Amniotic stem cell (primary cell): ENCODE results near the gene TENM4.

Experiments used
- DNase-seq: peaks from one replicate; lab custom pipeline; 2025; lab: John Stamatoyannopoulos, UW

The TENM4 gene

GRCh38 chr11:79388201-79388600 is 52.6 kb downstream of the TENM4 start:
- DNase-seq, result no peak

- DNase-seq, result no peak
Measured at GRCh38 chr11:79383874-79384273, 57.0 kb downstream of the TENM4 start.

GRCh38 chr11:79382301-79383050 is 58.4 kb downstream of the TENM4 start:
- no peak for DNase-seq

- DNase-seq, result no peak
Measured at GRCh38 chr11:79381036-79381435, 59.8 kb downstream of the TENM4 start.

GRCh38 chr11:79377406-79377805 is 63.4 kb downstream of the TENM4 start:
- DNase-seq, result no peak

- DNase-seq, result no peak
Measured at GRCh38 chr11:79375818-79376550, 64.8 kb downstream of the TENM4 start.

- no peak for DNase-seq
Measured at GRCh38 chr11:79374727-79375126, 66.1 kb downstream of the TENM4 start.

- DNase-seq, result no peak
Measured at GRCh38 chr11:79371724-79372123, 69.1 kb downstream of the TENM4 start.

GRCh38 chr11:79371152-79371551 is 69.7 kb downstream of the TENM4 start:
- DNase-seq, result no peak

GRCh38 chr11:79369055-79369454 is 71.8 kb downstream of the TENM4 start:
- DNase-seq, result no peak

GRCh38 chr11:79367844-79368243 is 73.0 kb downstream of the TENM4 start:
- DNase-seq, result no peak

- no peak for DNase-seq
Measured at GRCh38 chr11:79366218-79366617, 74.6 kb downstream of the TENM4 start.

- no peak for DNase-seq
Measured at GRCh38 chr11:79363861-79364378, 76.9 kb downstream of the TENM4 start.

GRCh38 chr11:79363256-79363655 is 77.6 kb downstream of the TENM4 start:
- no peak for DNase-seq

- no peak for DNase-seq
Measured at GRCh38 chr11:79362821-79363220, 78.0 kb downstream of the TENM4 start.

- DNase-seq, result no peak
Measured at GRCh38 chr11:79362206-79362757, 78.5 kb downstream of the TENM4 start.

- no peak for DNase-seq
Measured at GRCh38 chr11:79358258-79358657, 82.6 kb downstream of the TENM4 start.

GRCh38 chr11:79353706-79354105 is 87.1 kb downstream of the TENM4 start:
- no peak for DNase-seq

- DNase-seq, result no peak
Measured at GRCh38 chr11:79352349-79352703, 88.5 kb downstream of the TENM4 start.

GRCh38 chr11:79348976-79349682 is 91.7 kb downstream of the TENM4 start:
- DNase-seq, result no peak

GRCh38 chr11:79346021-79346420 is 94.8 kb downstream of the TENM4 start:
- DNase-seq, result no peak

GRCh38 chr11:79344753-79345294 is 96.0 kb downstream of the TENM4 start:
- no peak for DNase-seq
